ENCODE results near the gene ANO1. TPM values are rescaled to one million over a fixed set of nuclear protein-coding genes. Genes with fewer than 3 reads are reported as not detected.

Gene ANO1
- total RNA-seq, 4 donors from 2014 or later: 1.1 to 27.2 (median 4.2) TPM

- H3K27me3 ChIP-seq: no peaks in the 10 kb centered on the region
- TF ChIP-seq CTCF (IDR thresholded peaks at IDR 0.05) (no peak), POLR2A (IDR thresholded peaks at IDR 0.05) (no peak)
- DNase-seq: peak in 1 of 3 donors; percentile 17
- no peaks in the 10 kb centered on the region for H3K9me3 ChIP-seq
- no peaks in the 10 kb centered on the region for H3K36me3 ChIP-seq
- H3K4me3 ChIP-seq: no peak overlapping the region
- no peak overlapping the region for H3K27ac ChIP-seq
- no peaks in the 10 kb centered on the region for H3K4me1 ChIP-seq
Measured at GRCh38 chr11:70063555-70063954, 14.6 kb upstream of the ANO1 start.

- Histone ChIP-seq H3K27me3 (no peaks in the 10 kb centered on the region), H3K4me1 (no peaks in the 10 kb centered on the region), H3K4me3 (no peak overlapping the region), H3K36me3 (no peaks in the 10 kb centered on the region), H3K27ac (no peak overlapping the region), H3K9me3 (no peaks in the 10 kb centered on the region)
- TF ChIP-seq POLR2A (IDR thresholded peaks at IDR 0.05): no peak
- TF ChIP-seq CTCF (IDR thresholded peaks at IDR 0.05): no peak
- peak in 1 of 3 donors; percentile 10 for DNase-seq
Measured at GRCh38 chr11:70064008-70064725, 13.9 kb upstream of the ANO1 start.

GRCh38 chr11:70064726-70065317 is 13.3 kb upstream of the ANO1 start:
- H3K9me3 ChIP-seq: no peaks in the 10 kb centered on the region
- H3K4me3 ChIP-seq: no peak overlapping the region
- no peak overlapping the region for H3K27ac ChIP-seq
- no peaks in the 10 kb centered on the region for H3K36me3 ChIP-seq
- H3K4me1 ChIP-seq: no peaks in the 10 kb centered on the region
- TF ChIP-seq POLR2A (IDR thresholded peaks at IDR 0.05) (no peak), CTCF (IDR thresholded peaks at IDR 0.05) (no peak)
- DNase-seq: no peak
- H3K27me3 ChIP-seq: no peaks in the 10 kb centered on the region

- peak in 1 of 3 donors; percentile 25 for DNase-seq
- no peaks in the 10 kb centered on the region for H3K9me3 ChIP-seq
- TF ChIP-seq POLR2A (IDR thresholded peaks at IDR 0.05) (no peak), CTCF (IDR thresholded peaks at IDR 0.05) (no peak)
- no peaks in the 10 kb centered on the region for H3K36me3 ChIP-seq
- no peaks in the 10 kb centered on the region for H3K27me3 ChIP-seq
- H3K4me3 ChIP-seq: no peak overlapping the region
- no peak overlapping the region for H3K27ac ChIP-seq
- no peaks in the 10 kb centered on the region for H3K4me1 ChIP-seq
Measured at GRCh38 chr11:70065318-70066135, 12.6 kb upstream of the ANO1 start.

GRCh38 chr11:70066136-70066520 is 12.0 kb upstream of the ANO1 start:
- Histone ChIP-seq H3K4me3 (no peak overlapping the region), H3K27me3 (no peaks in the 10 kb centered on the region), H3K4me1 (no peaks in the 10 kb centered on the region), H3K36me3 (no peaks in the 10 kb centered on the region), H3K9me3 (no peaks in the 10 kb centered on the region), H3K27ac (no peak overlapping the region)
- peak in 1 of 3 donors; percentile 3 for DNase-seq
- TF ChIP-seq CTCF (IDR thresholded peaks at IDR 0.05) (no peak), POLR2A (IDR thresholded peaks at IDR 0.05) (no peak)

All from Peyer's patch (tissue), 4 donors.